ENCODE measurements around the gene EPHA3. TPM values are rescaled to one million over a fixed set of nuclear protein-coding genes. Genes with fewer than 3 reads are reported as not detected.

Gene EPHA3
- total and polyA plus RNA-seq, 7 donors = 0.12 to 2.4 (median 0.64) TPM

DNA sequence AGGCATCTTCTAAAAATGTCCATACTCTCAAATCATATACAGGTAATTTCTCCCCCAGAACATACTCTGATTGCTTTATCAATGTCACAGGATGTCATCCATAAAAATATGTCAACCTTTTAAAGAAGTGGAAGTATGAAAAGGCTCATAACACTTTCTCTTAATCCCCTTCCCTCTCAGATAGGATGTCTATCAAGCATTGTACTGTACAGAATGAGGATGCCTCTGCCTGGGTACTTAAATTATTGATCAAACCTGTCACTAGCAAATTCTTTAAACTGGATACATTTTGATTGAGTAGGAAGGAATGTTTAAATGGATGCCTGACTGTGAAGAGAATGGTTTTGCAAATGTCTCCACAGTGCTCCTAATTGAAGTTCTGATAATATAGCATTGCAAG, 168.7 kb downstream of the EPHA3 start:
- ATAC-seq = no peak

GRCh38 chr3:89278302-89279025, 171.0 kb downstream of the EPHA3 start:
- Histone ChIP-seq H3K27ac (no peak overlapping the region), H3K4me3 (no peak overlapping the region), H3K9me3 (no peaks in the 10 kb centered on the region), H3K4me1 (no peaks in the 10 kb centered on the region), H3K27me3 (ENCODE audit: insufficient read depth in 3 of 3, low read length in 2 of 3) (no peaks in the 10 kb centered on the region), H3K36me3 (ENCODE audit: insufficient read depth in 1 of 2, low read depth in 1 of 2) (no peaks in the 10 kb centered on the region)
- intact Hi-C loops (cut with DNase I) = no loop called here
- no peak for TF ChIP-seq CTCF (IDR thresholded peaks at IDR 0.05)
- 51 to 54% (median 51%) methylated on average over 9 of the region's 9 CpGs for WGBS, 3 donors
- ATAC-seq (no peak), DNase-seq (no peak)

More for the DNA sequence above, 168.7 kb downstream of the EPHA3 start:
- Histone ChIP-seq H3K4me3 (no peak overlapping the region), H3K27ac (no peak overlapping the region), H3K4me1 (no peaks in the 10 kb centered on the region), H3K27me3 (ENCODE audit: insufficient read depth in 3 of 3, low read length in 2 of 3) (no peaks in the 10 kb centered on the region), H3K36me3 (ENCODE audit: insufficient read depth in 1 of 2, low read depth in 1 of 2) (no peaks in the 10 kb centered on the region), H3K9me3 (no peaks in the 10 kb centered on the region)
- intact Hi-C loops (cut with DNase I) = no loop called here
- no peak for TF ChIP-seq CTCF (IDR thresholded peaks at IDR 0.05)
- no peak for DNase-seq

DNA sequence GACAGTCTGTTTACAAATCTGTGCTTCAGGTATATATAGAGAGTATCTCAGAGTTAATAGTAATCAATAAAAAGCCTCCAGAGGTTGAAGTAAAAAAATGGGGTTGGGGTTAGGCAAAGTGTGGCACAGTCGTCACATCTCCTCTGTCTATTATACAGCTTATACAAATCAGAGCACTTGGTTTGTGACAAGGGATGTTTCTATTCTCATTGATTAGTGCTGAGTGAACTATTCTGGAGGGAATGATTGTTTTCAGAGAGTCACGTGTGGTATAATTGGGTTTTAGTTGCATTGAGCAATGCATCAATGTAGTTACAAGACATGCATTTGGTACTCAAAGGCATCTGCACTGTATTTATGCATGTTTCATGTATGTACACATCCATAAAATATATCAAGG, 172.9 kb downstream of the EPHA3 start:
- H3K36me3 ChIP-seq (ENCODE audit: insufficient read depth in 1 of 2, low read depth in 1 of 2) = no peaks in the 10 kb centered on the region
- DNase-seq = no peak
- WGBS, 3 donors = 86 to 92% (median 90%) methylated on average over 2 of the region's 2 CpGs
- TF ChIP-seq CTCF (IDR thresholded peaks at IDR 0.05) = no peak
- H3K4me3 ChIP-seq = no peak overlapping the region
- no peaks in the 10 kb centered on the region for H3K9me3 ChIP-seq
- no peaks in the 10 kb centered on the region for H3K4me1 ChIP-seq
- no peak for ATAC-seq
- no peak overlapping the region for H3K27ac ChIP-seq
- intact Hi-C loops (cut with DNase I) = no loop called here
- no peaks in the 10 kb centered on the region for H3K27me3 ChIP-seq (ENCODE audit: insufficient read depth in 3 of 3, low read length in 2 of 3)

DNA sequence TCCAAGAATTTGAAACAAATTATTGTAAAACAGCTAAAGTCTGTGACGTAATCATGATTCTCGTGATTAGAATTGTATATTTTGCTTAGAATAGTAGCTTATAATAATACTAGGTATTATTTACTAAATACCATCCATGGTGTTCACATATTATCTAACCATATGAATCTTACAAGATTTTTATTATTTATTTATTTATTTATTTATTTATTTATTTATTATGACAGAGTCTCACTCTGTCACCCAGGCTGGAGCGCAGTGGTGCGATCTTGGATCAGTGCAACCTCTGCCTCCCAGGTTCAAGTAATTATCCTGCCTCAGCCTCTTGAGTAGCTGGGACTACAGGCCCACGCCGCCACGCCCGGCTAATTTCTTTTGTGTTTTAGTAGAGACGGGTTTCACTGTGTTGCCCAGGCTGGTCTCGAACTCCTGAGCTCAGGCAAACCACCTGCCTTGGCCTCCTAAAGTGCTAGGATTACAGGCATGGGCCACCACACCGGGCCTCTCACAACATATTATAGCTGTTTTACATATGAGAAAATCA, 173.5 kb downstream of the EPHA3 start:
- no peaks in the 10 kb centered on the region for H3K27me3 ChIP-seq (ENCODE audit: insufficient read depth in 3 of 3, low read length in 2 of 3)
- WGBS, 3 donors = 95 to 96% (median 96%) methylated on average over 11 of the region's 11 CpGs
- ATAC-seq = no peak
- H3K9me3 ChIP-seq = no peaks in the 10 kb centered on the region
- intact Hi-C loops (cut with DNase I) = no loop called here
- no peak overlapping the region for H3K27ac ChIP-seq
- H3K4me3 ChIP-seq = no peak overlapping the region
- no peak for TF ChIP-seq CTCF (IDR thresholded peaks at IDR 0.05)
- no peaks in the 10 kb centered on the region for H3K36me3 ChIP-seq (ENCODE audit: insufficient read depth in 1 of 2, low read depth in 1 of 2)
- H3K4me1 ChIP-seq = no peaks in the 10 kb centered on the region
- DNase-seq = no peak
